Smooth muscle cell (in vitro differentiated cells): ENCODE data around the gene STK38L. TPM values are rescaled to one million over a fixed set of nuclear protein-coding genes. Genes with fewer than 3 reads are reported as not detected.

ENCODE experiments used
- DNase-seq: peaks from one replicate; lab custom pipeline; 2025; ENCODE audit not compliant: unreplicated experiment; lab: John Stamatoyannopoulos, UW
- H2AFZ ChIP-seq: fragments of 200-600 bp; sonication (generic); 2 replicates; pipeline ENCODE4 v1.6.0; 2016; ENCODE audit warnings: antibody characterized with exemption, low read depth, mild to moderate bottlenecking
- H3F3A ChIP-seq: fragments of 200-600 bp; sonication (generic); 2 replicates; pipeline ENCODE4 v1.6.0; 2017; ENCODE audit warnings: antibody characterized with exemption, low read depth
- H3K27ac ChIP-seq: fragments of 200-600 bp; sonication (generic); 2 replicates; pipeline ENCODE4 v1.5.1; 2016; ENCODE audit warnings: low read depth, mild to moderate bottlenecking
- H3K27me3 ChIP-seq: fragments of 200-600 bp; sonication (generic); 2 replicates; pipeline ENCODE4 v1.6.1; 2016; ENCODE audit warnings: low read depth, mild to moderate bottlenecking
- H3K36me3 ChIP-seq: fragments of 200-600 bp; sonication (generic); 2 replicates; pipeline ENCODE4 v1.5.1; 2016; ENCODE audit warnings: low read depth
- H3K4me1 ChIP-seq: fragments of 200-600 bp; sonication (generic); 2 replicates; pipeline ENCODE4 v1.5.1; 2016; ENCODE audit warnings: low read depth
- H3K4me2 ChIP-seq: fragments of 200-600 bp; sonication (generic); 2 replicates; pipeline ENCODE4 v1.6.0; 2016; ENCODE audit warnings: mild to moderate bottlenecking
- H3K4me3 ChIP-seq: fragments of 200-600 bp; sonication (generic); 2 replicates; pipeline ENCODE4 v1.5.1; 2016; ENCODE audit warnings: mild to moderate bottlenecking
- H3K79me2 ChIP-seq: fragments of 200-600 bp; sonication (generic); 2 replicates; pipeline ENCODE4 v1.6.0; 2016; ENCODE audit warnings: low read depth, mild to moderate bottlenecking
- H3K9ac ChIP-seq: fragments of 200-600 bp; sonication (generic); 2 replicates; pipeline ENCODE4 v1.6.0; 2016; ENCODE audit warnings: low read depth
- H3K9me3 ChIP-seq: fragments of 200-600 bp; sonication (generic); replicated peaks from 2 replicates; pipeline ENCODE4 v1.5.1; 2016; ENCODE audit warnings: low read depth
- H4K20me1 ChIP-seq: fragments of 200-600 bp; sonication (generic); 2 replicates; pipeline ENCODE4 v1.6.0; 2016; ENCODE audit warnings: low read depth
- CTCF ChIP-seq: fragments of 200-600 bp; sonication (generic); IDR thresholded peaks from 2 replicates; pipeline ENCODE4 v1.5.1; 2017; ENCODE audit warnings: borderline replicate concordance, mild to moderate bottlenecking, antibody characterized with exemption; ENCODE audit not compliant: insufficient read depth, poor library complexity, severe bottlenecking
- WGBS: methylation state at CpG from one replicate; pipeline ENCODE4 v1.1.7; 2016; ENCODE audit warnings: low lambda C conversion rate; 5-methylcytosine and 5-hydroxymethylcytosine counted together
- polyA plus RNA-seq: library from polyadenylated mRNA; unstranded; fragments of >200 nt; fragmentation: Nextera tagmentation; extraction: Ambion mirVana; gene quantifications from 2 replicates; pipeline ENCODE4 v1.2.1, GENCODE V29; 2016
- total RNA-seq: library from RNA; depleted of rRNA; stranded (reverse); fragments of >200 nt; gene quantifications from 2 replicates; pipeline ENCODE4 v1.2.3, GENCODE V29; 2014

Gene STK38L
- total and polyA plus RNA-seq, 2 experiments from 2014 or later = 57.8 to 190 TPM

- Histone ChIP-seq H3K27ac (peak overlapping the region; percentile 27), H4K20me1 (peaks cover 92% of the 10 kb centered on the region), H3K4me1 (peaks cover 23% of the 10 kb centered on the region), H3K9me3 (no peaks in the 10 kb centered on the region), H3K36me3 (peaks cover 3% of the 10 kb centered on the region), H3K4me3 (no peak overlapping the region), H3F3A (peaks cover 12% of the 10 kb centered on the region), H2AFZ (no peak overlapping the region), H3K79me2 (peaks cover 98% of the 10 kb centered on the region), H3K4me2 (peak overlapping the region; percentile 4), H3K27me3 (no peaks in the 10 kb centered on the region), H3K9ac (no peak overlapping the region)
- no peak for DNase-seq
- WGBS = 74% methylated on average over 2 of the region's 2 CpGs
- no peak for TF ChIP-seq CTCF
Measured at GRCh38 chr12:27272373-27273028, 28.4 kb downstream of the STK38L start.

GRCh38 chr12:27273114-27273513 lies 29.0 kb downstream of the STK38L start:
- H3K4me3 ChIP-seq = no peak overlapping the region
- no peaks in the 10 kb centered on the region for H3K9me3 ChIP-seq
- H3F3A ChIP-seq = peaks cover 14% of the 10 kb centered on the region
- H3K27me3 ChIP-seq = no peaks in the 10 kb centered on the region
- TF ChIP-seq CTCF = no peak
- no peak for DNase-seq
- no peak overlapping the region for H3K9ac ChIP-seq
- H2AFZ ChIP-seq = no peak overlapping the region
- WGBS = 97% methylated on average over 5 of the region's 5 CpGs
- peaks cover 94% of the 10 kb centered on the region for H4K20me1 ChIP-seq
- H3K79me2 ChIP-seq = peaks cover 98% of the 10 kb centered on the region
- H3K4me1 ChIP-seq = peaks cover 29% of the 10 kb centered on the region
- H3K4me2 ChIP-seq = peak overlapping the region; percentile 4
- H3K27ac ChIP-seq = peak overlapping the region; percentile 45
- peaks cover 3% of the 10 kb centered on the region for H3K36me3 ChIP-seq

GRCh38 chr12:27274706-27275105 lies 30.6 kb downstream of the STK38L start:
- Histone ChIP-seq H2AFZ (no peak overlapping the region), H3K4me2 (peak overlapping the region; percentile 34), H3K27ac (peak overlapping the region; percentile 45), H3K36me3 (no peaks in the 10 kb centered on the region), H3K9me3 (no peaks in the 10 kb centered on the region), H3K79me2 (peaks cover 99% of the 10 kb centered on the region), H3K4me3 (no peak overlapping the region), H3K9ac (no peak overlapping the region), H3K27me3 (no peaks in the 10 kb centered on the region), H3F3A (peaks cover 25% of the 10 kb centered on the region), H3K4me1 (peaks cover 45% of the 10 kb centered on the region), H4K20me1 (peaks cover 98% of the 10 kb centered on the region)
- DNase-seq = no peak
- WGBS = 49% methylated on average over 2 of the region's 2 CpGs
- no peak for TF ChIP-seq CTCF

GRCh38 chr12:27276275-27276674 lies 32.2 kb downstream of the STK38L start:
- TF ChIP-seq CTCF = no peak
- peak overlapping the region; percentile 57 for H3K4me2 ChIP-seq
- peaks cover 34% of the 10 kb centered on the region for H3F3A ChIP-seq
- DNase-seq = no peak
- H3K9ac ChIP-seq = no peak overlapping the region
- 59% methylated on average over 3 of the region's 3 CpGs for WGBS
- no peak overlapping the region for H2AFZ ChIP-seq
- H3K27ac ChIP-seq = peak overlapping the region; percentile 78
- H3K36me3 ChIP-seq = no peaks in the 10 kb centered on the region
- peaks cover 94% of the 10 kb centered on the region for H3K79me2 ChIP-seq
- H3K27me3 ChIP-seq = no peaks in the 10 kb centered on the region
- H4K20me1 ChIP-seq = peaks cover 94% of the 10 kb centered on the region
- H3K4me1 ChIP-seq = peaks cover 56% of the 10 kb centered on the region
- H3K9me3 ChIP-seq = no peaks in the 10 kb centered on the region
- H3K4me3 ChIP-seq = no peak overlapping the region
